Measurements from ENCODE around the gene PDE12. TPM values are rescaled to one million over a fixed set of nuclear protein-coding genes. Genes with fewer than 3 reads are reported as not detected.
A peak's percentile ranks its signal among the peaks of the same experiment; 100 is the strongest.

Gene PDE12, protein sequence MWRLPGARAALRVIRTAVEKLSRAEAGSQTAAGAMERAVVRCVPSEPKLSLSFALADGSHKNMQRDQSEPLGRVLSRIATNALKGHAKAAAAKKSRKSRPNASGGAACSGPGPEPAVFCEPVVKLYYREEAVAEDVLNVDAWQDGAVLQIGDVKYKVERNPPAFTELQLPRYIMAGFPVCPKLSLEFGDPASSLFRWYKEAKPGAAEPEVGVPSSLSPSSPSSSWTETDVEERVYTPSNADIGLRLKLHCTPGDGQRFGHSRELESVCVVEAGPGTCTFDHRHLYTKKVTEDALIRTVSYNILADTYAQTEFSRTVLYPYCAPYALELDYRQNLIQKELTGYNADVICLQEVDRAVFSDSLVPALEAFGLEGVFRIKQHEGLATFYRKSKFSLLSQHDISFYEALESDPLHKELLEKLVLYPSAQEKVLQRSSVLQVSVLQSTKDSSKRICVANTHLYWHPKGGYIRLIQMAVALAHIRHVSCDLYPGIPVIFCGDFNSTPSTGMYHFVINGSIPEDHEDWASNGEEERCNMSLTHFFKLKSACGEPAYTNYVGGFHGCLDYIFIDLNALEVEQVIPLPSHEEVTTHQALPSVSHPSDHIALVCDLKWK
- 10 to 100 TPM in 3 of 4 donors, 1 to 10 TPM in 1; 9.1 to 14.0 (median 13.4) TPM for polyA plus RNA-seq (ENCODE audit: insufficient read length in 4 of 4)

DNA sequence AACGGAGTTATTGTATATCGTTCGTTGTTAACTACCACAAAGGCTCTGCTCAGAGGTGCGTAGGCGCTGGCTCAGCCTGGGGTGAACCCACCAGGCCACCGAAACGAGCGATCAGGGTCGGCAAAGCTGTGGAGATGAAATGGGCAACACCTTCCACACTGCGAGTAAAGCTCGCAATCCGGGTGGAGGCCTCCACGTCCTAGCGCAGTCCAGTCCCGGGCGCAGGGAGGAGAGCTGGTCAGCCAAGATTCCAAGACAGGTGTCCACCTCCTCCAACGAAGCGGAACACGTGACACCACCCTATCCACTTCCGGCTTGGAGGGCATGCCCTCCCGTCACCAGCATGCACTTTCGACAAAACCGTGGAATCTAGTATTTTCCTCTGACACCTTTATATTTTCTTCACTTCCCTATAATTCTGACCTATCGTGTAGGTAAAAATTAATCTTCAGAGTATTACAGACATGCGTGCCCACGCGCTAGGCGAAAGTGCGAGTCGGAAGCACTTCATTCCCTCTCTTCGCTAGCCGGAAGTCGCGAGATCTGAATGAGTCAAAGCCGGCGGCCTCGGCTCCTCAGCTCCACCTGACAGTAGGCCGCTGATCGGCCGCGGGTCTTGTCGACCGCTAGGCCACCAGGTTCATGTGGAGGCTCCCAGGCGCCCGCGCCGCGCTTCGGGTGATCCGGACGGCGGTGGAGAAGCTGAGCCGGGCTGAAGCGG is at the start of gene PDE12:
Gene PDE12 (plus strand): TSS at position 537 of the 721 bp plus-strand sequence. CDS start 106 bp downstream, at position 643.
- peak; percentile 82 to 91 (median 84) for DNase-seq (ENCODE audit: low read depth in 4 of 4, low spot score in 3 of 4)

DNA sequence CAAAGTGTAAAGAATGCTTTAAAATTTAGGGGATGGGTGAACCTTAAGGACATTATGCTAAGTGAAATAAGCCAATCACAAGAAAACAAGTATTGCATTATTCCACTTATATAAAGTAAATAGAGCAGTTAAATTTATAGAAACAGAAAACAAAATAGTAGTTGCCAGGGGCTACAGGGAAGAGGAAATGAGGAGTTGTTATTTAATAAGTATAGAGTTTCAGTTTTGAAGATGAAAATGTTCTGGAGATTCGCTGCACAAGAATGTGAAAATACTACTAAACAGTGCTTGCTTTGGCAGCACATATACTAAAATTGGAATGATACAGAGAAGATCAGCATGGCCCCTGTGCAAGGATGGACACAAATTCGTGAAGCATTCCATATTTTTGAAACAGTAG is 43.9 kb upstream of the PDE12 start:
- DNase-seq (ENCODE audit: low read depth in 4 of 4, low spot score in 3 of 4): no peak

DNA sequence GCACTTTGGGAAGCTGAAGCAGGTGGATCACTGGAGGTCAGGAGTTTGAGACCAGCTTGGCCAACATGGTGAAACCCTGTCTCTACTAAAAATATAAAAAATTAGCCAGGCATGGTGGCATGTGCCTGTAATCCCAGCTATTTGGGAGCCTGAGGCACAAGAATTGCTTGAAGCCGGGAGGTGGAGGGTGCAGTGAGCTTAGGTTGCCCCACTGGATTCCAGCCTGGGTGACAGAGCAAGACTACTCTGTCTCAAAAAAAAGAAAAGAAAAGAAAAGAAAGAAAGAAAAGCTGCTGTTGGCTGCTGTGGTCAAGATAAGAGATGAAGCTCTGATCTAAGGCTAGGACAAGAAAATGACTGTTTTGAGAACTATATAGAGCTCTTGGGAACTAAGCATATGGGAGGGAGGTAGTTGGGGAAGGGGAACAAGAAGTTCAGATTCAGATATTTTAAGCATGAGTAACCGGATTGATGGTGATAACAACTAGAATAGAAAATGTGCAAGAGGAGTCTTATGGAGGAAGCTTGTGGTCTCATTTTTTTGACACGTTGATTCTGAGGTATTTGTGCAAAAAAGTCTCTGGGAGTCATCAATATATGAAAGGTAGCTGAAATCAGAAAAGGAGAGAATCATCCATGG is 37.7 kb upstream of the PDE12 start:
- DNase-seq (ENCODE audit: low read depth in 4 of 4, low spot score in 3 of 4): no peak

DNA sequence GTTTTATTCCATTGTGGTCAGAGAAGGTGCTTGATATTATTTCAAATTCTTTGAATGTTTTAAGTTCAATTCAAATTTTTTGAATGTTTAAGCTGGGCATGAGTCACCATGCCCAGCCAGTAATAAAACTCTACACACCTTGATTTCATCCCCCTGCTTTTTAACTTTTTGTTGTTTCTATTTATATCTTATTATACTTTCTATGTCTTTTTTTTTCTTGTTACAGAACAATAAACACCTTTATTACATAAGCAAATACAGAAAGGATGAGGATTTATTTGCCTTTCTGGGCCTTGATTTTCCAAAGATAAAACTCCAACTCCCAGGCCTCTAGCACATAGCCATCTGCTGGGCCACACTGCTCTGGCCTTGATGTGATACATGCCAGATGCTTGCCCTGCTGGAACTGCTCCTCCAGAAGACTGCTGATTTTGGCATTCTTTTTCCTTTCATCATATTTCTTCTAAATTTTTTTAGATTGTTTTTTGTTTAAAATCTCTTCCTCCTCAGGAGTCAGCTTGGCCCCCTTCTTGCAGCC is 25.9 kb upstream of the PDE12 start:
- DNase-seq (ENCODE audit: low read depth in 4 of 4, low spot score in 3 of 4): no peak

DNA sequence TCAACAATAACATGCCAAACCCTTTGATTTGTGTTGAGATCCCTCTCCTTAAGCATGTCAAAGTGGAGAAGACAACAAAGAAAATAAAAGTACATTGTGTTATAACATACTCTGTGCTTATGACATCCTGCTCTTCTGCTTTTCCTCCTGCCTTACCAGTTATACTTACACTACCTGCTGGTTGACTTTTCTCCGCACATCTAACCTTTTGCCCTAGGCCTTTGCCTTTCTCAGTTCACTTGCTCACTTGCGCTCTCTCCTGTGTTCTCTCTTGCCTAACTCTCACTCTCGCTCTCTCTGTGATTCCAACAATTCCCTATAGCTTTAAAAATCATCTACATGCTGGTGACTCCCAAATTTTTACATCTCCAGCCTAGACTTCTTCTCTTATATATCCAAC is 17.6 kb upstream of the PDE12 start:
- DNase-seq (ENCODE audit: low read depth in 4 of 4, low spot score in 3 of 4): no peak

DNA sequence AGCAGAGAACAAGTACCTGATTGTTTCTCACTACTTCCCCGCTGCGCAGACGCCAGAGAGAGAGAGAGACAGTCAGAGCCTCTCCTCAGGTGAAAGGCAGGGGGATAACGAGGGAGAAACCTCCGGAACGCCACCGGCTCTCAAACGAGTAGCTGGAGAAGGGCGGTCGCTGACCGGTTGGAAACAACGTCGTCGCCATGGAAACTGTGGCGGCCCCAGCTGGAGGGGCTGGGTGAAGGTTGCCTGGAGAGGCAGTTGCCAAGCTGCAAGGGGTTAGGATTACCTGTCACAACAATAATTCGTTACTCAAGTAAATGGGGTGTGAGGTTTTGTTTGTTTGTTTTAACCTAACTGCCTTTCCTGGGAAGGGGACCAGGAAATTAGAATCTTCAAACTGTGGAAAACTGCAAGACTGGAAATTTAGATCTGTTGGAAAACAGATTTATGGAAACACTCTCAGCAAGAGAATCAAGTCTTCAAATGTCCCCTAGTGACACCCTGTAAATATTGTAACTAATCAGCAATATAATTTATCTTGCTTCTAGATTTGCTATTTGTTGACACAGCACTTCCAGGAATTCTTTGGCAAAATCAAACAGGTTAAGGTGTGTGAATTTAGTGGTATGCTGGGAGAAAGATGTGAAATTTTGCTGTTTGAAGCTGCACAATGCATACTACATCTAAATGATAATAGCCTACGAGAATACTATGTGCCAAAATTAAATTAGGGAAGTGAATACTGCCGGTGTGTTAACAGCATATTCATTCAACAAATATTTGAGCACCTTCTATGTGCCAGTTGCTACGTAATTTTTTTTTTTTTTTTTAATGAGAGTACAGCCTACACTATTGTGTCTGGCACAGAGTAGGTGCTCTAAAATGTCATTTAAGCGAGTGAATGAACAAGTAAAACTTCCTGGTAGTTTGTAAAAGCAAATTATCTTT is 11.6 kb upstream of the PDE12 start, which contains the start of gene DNAH12:
Gene DNAH12 (minus strand): TSS at position 164 of the 945 bp plus-strand sequence. CDS start 1,474 bp downstream, outside the sequence.
- peak; percentile 66 to 88 (median 70) for DNase-seq (ENCODE audit: low read depth in 4 of 4, low spot score in 3 of 4)

DNA sequence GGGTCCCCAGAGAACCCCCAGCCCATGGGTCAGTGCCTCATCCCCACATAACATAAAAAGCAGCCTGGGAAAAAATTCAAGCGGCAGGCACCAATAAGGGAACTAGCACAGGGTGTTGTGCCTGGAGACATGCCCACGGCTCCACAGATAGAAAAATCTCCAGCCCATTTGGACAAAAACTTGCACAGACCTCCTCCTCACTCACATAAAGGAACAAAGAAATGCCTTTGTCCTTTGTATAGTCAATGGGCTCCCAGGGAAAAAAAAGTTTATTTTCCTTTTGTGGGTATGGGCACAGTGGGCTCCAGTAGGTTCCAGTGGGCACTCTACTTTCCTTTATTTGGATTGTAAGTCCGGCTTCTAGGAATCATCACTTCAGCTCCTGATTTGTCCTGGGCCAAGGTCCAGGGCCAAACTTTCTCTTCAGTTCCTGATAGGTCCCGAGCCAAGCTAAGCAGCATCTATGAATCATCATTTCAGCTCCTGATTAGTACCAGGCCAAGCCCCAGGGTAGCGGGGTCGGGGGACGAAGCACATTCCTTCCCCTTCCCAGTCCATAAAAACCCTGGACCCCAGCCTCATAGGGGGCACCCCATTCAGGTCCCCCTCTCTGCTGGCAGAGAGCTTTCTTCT is 10.3 kb upstream of the PDE12 start:
- no peak for DNase-seq (ENCODE audit: low read depth in 4 of 4, low spot score in 3 of 4)

DNA sequence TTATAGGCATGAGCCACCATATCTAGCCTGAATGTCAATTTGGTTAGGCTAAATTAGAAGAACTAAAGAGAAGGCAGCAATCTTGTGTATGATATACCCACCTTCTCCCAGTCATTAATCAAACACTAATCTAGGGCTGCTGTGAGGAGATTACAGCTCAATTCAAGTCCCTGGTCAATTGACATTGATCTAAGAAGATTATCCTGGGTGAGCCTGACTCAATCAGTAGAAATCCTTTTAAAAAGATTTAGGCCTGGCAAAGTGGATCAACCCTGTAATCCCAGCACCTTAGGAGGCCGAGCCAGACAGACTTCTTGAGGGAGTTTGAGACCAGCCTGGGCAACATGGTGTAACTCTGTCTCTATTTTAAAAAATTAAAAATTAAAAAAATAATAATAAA is 9.5 kb upstream of the PDE12 start:
- no peak for DNase-seq (ENCODE audit: low read depth in 4 of 4, low spot score in 3 of 4)

DNA sequence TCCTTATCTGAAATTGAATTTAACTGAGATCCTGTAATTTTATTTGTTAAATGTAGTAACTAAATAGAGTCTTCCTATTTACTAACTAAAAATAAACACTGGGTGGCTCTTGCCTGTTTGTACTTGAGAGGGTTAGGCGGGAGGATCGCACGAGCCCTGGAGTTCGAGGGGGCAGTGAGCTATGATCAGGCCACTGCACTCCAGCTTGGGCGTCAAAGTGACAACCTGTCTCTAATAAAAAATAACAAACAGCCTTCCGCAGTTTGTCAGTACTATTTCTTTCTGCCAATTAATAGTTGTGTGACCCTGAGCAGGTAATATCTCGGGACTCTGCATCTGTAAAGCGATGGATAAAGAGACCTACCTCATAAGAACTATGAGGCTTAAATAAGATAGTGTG is 768 bp upstream of the PDE12 start:
- no peak for DNase-seq (ENCODE audit: low read depth in 4 of 4, low spot score in 3 of 4)

DNA sequence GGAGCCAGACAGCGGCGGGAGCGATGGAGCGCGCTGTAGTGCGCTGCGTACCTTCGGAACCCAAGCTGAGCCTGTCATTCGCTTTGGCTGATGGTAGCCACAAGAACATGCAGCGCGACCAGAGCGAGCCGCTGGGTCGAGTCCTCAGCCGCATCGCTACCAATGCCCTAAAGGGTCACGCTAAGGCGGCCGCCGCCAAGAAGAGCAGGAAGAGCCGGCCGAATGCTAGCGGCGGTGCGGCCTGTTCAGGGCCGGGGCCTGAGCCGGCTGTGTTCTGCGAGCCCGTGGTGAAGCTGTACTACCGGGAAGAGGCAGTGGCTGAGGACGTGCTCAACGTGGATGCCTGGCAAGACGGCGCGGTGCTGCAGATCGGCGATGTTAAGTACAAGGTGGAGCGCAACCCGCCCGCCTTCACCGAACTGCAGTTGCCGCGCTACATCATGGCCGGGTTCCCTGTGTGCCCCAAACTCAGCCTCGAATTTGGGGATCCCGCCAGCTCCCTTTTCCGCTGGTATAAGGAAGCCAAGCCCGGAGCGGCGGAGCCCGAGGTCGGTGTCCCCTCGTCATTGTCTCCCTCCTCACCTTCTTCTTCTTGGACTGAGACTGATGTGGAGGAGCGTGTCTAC is 498 bp downstream of the PDE12 start:
- no peak for DNase-seq (ENCODE audit: low read depth in 4 of 4, low spot score in 3 of 4)

DNA sequence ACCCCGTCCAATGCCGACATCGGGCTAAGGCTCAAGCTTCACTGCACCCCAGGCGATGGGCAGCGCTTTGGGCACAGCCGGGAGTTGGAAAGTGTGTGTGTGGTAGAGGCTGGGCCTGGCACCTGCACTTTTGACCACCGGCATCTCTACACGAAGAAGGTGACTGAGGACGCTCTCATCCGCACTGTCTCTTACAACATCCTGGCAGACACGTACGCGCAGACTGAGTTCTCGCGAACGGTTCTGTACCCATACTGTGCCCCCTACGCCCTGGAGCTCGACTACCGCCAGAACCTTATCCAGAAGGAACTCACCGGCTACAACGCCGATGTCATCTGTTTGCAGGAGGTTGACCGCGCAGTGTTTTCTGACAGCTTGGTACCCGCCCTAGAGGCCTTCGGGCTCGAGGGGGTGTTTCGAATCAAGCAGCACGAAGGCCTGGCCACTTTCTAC is 1.0 kb downstream of the PDE12 start:
- DNase-seq (ENCODE audit: low read depth in 4 of 4, low spot score in 3 of 4): no peak

DNA sequence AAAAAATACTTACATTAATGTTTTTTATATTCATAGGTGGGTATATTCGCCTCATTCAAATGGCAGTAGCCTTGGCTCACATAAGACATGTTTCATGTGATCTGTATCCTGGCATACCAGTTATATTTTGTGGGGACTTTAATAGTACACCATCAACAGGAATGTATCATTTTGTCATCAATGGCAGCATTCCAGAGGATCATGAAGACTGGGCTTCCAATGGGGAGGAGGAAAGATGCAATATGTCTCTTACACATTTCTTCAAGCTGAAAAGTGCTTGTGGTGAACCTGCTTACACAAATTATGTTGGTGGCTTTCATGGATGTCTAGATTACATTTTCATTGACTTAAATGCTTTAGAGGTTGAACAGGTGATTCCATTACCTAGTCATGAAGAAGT is 3.5 kb downstream of the PDE12 start:
- DNase-seq (ENCODE audit: low read depth in 4 of 4, low spot score in 3 of 4): no peak

DNA sequence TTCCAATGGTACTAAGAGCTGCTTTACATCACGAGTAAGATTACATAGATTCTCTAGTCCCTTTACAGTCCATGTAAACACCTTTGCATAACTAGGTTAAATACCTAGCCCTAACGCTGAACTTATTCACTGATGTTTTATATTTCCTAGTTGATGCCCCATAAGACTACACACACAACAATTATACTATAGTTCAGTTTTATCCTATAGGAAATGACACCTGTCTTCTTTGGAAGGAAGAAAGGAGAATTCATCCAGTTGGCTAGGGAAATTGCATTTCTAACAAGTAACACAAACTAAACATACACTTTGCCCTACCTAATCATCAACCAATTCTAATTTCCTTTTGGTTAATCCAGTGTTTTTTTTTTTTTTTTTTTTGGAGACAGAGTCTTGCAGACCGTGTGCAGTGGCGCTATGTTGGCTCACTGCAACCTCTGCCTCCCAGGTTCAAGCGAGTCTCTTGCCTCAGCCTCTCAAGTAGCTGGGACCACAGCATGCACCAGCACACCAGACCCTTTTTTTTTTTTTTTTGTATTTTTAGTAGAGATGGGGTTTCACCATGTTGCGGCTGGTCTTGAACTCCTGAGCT is 13.9 kb downstream of the PDE12 start:
- DNase-seq (ENCODE audit: low read depth in 4 of 4, low spot score in 3 of 4): no peak

DNA sequence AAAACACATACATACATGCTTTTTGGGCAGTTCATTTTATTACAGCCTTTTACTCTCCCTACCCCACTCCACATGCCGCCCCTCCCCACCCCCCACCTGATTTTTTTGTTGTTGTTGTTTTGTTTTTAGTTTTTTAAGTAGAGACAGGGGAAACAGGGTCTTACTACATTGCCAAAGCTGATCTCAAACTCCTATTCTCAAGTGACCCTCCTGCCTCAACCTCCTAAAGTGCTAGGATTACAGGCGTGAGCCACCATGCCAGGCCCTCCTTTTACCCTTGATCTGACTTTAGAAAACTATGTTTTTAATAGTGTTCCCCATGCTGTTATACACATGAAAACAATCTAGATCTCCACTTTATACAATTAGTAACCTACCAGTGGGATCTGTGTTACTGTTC is 14.8 kb downstream of the PDE12 start:
- DNase-seq (ENCODE audit: low read depth in 4 of 4, low spot score in 3 of 4): no peak

DNA sequence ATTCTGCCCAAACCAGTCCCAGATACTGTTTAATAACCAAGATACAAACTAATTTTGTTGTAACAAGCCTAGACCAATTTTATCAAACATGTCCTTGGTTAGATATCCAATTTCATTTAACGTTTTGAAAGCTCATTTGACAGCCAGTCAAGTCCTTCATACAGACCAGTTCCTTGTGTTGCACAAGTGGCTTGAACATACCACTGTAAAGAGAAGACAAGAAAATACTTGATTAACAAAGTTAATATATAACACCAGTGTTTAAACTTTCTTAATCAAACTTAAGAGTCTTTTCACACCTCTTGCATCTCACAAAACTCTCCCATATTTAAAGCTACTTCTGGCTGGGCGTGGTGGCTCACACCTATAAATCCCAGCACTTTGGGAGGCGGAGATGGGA is 16.0 kb downstream of the PDE12 start:
- DNase-seq (ENCODE audit: low read depth in 4 of 4, low spot score in 3 of 4): no peak

DNA sequence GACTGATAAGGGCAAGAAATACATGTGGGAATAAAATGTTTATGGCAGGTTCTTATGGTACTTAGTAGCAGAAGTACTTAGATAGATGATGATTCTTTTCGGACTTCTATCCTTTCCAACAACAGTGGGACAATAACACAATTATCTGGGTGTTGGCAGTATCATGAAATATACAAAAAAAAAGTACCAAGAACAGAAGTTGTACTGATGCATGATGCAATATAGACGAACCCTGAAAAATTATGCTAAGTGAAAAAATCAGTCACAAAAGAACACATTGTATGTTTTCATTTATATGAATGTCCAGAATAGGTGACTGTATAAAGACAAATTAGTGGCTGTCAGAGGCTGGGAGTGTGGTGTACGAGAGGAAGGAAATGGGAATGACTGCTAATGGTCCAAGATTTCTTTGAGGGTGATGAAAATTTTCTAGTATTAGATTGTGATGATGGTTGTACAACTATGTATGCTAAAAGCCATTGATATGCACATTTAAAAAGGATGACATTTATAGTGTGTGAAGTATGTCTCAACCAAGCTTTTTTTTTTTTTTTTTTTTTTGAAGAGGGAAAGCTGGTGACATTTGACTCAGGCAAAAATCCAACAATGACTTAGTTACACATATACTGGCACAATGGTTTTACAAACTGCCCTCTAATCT is 20.0 kb downstream of the PDE12 start:
- no peak for DNase-seq (ENCODE audit: low read depth in 4 of 4, low spot score in 3 of 4)

DNA sequence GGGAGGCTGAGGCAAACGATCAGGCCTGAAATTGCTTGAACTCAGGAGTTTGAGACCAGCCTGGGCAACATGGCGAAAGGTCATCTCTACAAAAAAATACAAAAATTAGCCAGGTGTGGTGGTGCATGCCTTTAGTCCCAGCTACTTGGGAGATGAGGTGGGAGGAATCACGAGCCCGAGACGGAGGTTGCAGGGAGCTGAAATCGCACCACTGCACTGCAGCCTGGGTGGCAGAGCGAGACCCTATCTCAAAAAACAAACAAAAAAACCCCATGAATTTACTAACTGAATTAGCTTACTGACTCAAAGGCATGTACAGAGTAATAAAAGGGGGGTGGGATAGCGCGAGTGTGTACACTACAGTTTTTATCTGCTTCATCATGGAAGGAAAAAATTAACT is 21.7 kb downstream of the PDE12 start:
- DNase-seq (ENCODE audit: low read depth in 4 of 4, low spot score in 3 of 4): no peak
